Left renal cortex interstitium (tissue), 4 donors: Measurements from ENCODE around the gene SF1. TPM values are rescaled to one million over a fixed set of nuclear protein-coding genes. Genes with fewer than 3 reads are reported as not detected.
"Not testable (repeated sequence)": the region's sequence is repeated elsewhere in the genome, so short reads cannot be mapped to it uniquely, and the experiment has no call there.

Source experiments
- DNase-seq, 4 donors: peaks; one replicate each; pipeline ENCODE4 v3.0.0-alpha.2; 2013; ENCODE audit warnings: low read depth in 4 of 4, low spot score in 2 of 4, missing footprints in 1 of 4
- polyA plus RNA-seq, 4 donors: library from polyadenylated mRNA; unstranded; fragments of 120-200 nt; gene quantifications; one replicate each; pipeline ENCODE4 v1.2.1, GENCODE V29; 2013; ENCODE audit not compliant: insufficient read length in 4 of 4

SF1 gene, protein sequence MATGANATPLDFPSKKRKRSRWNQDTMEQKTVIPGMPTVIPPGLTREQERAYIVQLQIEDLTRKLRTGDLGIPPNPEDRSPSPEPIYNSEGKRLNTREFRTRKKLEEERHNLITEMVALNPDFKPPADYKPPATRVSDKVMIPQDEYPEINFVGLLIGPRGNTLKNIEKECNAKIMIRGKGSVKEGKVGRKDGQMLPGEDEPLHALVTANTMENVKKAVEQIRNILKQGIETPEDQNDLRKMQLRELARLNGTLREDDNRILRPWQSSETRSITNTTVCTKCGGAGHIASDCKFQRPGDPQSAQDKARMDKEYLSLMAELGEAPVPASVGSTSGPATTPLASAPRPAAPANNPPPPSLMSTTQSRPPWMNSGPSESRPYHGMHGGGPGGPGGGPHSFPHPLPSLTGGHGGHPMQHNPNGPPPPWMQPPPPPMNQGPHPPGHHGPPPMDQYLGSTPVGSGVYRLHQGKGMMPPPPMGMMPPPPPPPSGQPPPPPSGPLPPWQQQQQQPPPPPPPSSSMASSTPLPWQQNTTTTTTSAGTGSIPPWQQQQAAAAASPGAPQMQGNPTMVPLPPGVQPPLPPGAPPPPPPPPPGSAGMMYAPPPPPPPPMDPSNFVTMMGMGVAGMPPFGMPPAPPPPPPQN
- polyA plus RNA-seq = 100 to 1,000 TPM; 263 to 497 (median 371) TPM

DNA sequence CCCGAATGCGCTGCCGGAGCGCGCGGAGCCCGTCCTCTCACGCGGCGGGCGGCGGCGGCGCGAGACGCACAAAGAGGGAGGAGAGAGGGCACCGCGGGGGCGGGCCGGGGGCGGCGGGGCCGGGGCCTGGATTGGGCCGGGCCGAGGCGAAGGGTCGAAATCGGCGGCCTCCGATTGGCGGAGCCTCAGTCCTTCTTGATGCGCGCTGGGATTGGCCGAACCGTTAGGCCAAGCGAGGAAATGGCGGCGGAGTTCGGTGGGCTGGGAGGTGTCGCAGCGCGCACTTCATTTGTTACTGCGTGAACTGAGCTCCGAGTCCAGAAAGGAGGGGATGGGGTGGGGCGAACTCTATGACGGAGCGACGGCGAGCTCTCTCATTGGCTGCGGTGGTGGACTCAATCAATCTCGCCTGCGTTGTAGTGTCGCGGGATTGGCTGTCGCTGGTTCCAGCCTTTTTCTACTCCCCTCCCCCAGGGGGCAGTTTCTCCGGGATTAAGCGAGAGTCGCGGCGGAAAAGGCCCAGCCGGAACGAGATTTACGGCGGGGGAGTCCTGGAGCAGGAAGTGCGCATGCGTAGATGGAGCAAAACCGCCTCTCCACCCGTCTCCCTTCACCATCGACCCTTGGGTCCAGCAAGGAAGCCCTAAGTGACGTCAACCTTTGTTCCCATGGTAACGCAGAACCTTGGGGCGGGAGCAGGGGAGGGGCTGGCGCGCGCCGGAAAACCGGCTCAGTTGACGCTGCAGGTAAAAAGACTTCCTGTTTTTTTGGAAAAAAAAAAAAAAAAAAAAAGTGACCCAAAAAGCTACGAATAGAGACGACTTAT lies at the start of gene SF1:
SF1 (minus strand) TSS at position 70 of the 826 bp plus-strand sequence. CDS start 150 bp downstream, outside the sequence.
- peak; percentile 99 to 100 (median 100) for DNase-seq

DNA sequence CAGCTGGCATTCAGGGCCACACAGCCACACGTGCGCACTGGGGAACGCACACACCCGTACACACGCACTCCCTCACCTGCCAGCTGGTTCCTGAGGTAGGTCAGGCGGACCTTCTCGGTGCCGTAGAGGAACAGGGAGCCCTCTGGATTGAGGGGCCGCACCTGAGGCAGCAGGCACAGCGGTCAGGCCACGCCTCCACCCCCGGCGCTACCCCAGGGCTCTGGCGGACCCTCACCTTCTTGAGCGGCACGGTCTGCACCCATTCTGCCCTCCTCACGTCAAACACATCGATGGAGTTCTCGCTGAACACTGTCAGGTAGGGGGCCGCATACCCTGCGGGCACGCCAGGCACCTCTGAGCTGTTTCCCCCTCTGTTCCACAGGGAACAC lies 49.1 kb upstream of the SF1 start:
- no peak for DNase-seq

DNA sequence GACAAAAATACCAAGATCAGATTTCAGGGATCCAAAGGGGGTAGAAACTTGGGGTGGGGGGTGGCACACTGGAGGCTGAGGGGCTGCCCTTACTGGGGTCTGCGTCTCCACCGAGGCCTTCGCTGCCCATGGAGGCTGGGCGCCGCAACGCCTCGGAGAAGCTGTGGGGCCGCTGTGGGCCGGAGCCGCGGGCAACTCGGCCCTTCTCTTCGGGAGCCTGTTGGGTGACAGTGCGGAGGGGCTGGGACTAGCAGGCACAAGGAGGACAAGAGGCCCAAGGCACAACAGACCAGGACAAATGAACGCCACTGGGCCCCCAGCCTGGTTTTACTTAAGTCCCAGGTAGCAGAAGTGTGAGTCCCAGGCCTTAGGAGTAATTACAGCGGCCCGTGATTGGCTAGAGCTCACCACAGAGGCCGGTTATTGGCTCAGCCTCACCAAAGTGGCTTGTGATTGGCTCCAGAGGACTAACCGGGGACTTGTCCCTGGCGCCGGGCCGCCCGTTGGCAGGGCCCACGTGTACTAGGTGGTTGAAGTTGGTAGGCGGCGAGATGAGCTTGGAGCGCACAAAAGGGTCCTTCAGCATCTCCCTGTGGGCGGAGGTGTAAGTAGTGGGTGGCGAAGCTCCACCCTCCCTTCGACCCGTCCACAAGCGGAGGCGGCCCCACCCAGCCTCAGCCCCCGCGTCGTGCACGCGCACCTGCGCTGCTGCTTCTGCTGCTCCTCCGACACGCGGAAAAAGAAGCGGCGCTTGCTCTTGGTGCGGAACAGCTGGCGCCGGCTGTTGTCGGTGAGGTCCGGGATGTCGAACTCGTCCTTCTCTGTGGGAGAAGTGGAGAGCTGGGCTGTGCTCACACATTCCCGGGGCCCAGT lies 48.5 kb upstream of the SF1 start:
- DNase-seq = no peak

DNA sequence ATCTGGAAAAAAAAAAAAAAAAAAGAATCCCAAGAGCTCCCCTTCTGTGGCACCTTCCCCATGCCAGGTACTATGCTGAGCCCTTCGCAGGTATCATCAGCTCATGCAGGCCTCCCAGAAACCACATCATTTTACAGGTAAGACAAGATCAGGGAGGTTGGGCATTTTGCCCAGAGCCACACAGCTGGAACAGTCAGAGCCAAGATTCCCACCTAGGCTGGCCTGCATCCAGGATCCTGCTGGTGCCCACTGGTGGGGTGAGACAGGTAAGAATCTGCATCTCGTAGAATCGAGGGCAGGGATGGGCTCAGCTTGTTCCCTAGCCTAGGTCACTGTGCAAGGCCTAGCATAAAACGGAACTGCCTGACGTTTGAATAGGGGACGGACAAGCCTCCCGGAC lies 47.7 kb upstream of the SF1 start:
- no peak for DNase-seq

DNA sequence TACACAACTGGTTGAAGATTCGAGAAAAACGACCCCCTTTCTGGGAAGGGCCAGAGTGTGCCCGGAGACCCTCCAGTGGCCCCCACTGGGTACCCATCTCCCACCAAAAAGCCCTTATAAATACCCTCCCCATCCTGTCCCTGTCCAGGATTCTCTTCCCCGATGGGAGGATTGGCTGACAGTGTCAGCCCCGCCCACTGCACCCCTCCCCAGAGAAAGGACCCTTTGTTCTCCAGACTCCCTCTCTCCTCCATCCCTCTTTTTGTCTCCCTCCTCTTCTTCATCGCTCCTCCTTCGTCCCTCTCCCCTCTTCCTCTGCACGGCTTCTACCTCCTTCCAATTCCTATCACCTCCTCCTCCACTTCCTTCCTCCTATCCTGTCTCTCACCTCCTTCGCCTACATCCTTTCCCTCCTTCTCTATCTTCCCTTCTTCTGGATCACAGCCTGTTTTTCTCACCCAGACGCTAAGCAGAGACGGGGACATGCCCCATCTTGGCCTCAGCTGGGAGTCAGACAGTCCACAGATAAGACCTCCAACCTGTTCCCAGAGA lies 45.3 kb upstream of the SF1 start:
- DNase-seq = no peak

DNA sequence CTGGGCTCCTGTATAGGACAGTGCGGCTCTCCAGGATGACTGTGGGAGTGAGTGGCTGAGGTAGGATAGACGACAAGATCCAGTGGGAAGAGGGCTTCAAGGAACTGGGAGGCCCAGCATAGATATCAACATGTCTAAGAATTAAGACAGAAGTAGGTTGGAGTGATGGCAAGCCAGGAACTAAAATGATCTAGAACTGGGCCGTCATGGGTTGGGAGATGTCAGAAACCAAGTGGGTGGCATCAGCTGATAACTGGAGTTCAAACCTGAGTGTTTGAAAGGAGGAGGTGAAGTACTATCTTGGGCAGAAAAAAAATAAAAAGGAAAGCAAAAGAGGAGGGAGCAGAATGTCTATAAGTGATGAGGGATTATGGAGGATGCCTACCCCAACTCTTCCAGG lies 39.1 kb upstream of the SF1 start:
- DNase-seq = no peak

DNA sequence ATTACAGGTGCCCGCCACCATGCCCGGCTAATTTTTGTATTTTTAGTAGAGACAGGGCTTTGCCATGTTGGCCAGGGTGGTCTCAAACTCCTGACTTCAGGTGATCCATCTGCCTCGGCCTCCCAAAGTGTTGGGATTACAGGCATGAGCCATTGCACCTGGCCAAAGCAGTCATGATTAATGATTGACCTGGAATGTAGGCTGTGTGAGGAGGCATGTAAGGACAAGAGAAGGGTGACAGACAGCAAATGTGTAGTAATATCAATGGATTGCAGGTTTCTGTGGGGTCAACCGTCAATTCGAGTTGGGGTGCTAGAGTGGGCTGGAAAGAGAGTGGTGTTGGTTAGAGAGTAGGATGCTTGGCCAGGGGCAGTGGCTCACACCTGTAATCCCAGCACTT lies 37.1 kb upstream of the SF1 start:
- DNase-seq = not testable (repeated sequence)

DNA sequence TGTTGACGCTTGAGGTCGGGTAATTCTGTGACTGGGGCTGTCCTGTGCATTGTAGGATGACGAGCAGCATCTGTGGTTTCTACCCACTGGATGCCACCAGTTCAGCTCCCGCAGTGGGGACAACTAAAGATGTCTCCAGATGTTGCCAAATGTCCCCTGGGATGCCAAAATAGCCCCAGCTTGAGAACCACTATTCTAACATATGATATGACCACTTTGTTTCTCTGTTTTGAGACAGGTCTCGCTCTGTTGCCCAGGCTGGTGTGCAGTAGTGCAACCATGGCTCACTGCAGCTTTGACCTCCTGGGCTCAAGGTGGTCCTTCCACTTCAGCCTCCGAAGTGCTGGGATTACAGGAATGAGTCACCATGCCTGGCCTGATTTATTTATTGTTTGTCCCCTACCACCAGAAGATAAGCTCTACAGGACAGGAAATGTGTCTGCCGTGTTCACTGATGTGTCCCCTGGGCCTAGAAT lies 36.4 kb upstream of the SF1 start:
- DNase-seq = no peak

DNA sequence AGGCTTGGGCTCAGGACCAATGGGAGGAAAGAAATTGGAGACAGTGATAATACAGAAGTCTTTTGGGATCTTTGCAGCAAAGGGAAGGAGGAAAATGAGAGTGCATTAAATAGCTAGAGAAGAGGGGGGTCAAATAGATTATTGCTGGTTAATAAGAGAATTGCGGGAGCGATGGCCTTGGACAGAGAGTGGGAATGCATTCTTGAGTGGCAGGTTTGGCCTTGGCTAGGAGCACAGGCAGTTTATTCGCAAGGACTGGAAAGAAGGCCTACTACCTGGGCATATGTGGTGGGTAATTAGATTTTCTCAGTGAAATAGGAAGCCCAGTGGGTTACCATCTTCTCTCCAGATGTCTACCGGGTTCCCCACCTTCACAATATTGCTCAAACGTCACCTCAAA lies 35.5 kb upstream of the SF1 start:
- no peak for DNase-seq

DNA sequence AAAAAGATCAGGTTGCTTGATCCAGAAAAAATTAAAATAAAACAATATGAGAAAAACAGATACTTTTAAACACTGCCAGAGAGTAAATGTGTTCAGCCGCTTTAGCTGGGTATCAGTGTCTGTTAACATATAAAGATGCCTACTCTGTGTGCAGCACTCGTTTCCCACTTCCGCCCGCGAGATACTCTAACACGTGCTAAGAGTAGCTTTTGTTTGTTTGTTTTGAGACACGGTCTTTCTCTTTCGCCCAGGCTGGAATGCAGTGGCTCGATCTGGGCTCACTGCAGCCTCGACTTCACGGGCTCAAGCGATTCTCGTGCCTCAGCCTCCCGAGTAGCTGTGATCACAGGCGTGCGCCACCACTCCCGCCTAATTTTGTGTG lies 32.5 kb upstream of the SF1 start:
- DNase-seq = no peak

DNA sequence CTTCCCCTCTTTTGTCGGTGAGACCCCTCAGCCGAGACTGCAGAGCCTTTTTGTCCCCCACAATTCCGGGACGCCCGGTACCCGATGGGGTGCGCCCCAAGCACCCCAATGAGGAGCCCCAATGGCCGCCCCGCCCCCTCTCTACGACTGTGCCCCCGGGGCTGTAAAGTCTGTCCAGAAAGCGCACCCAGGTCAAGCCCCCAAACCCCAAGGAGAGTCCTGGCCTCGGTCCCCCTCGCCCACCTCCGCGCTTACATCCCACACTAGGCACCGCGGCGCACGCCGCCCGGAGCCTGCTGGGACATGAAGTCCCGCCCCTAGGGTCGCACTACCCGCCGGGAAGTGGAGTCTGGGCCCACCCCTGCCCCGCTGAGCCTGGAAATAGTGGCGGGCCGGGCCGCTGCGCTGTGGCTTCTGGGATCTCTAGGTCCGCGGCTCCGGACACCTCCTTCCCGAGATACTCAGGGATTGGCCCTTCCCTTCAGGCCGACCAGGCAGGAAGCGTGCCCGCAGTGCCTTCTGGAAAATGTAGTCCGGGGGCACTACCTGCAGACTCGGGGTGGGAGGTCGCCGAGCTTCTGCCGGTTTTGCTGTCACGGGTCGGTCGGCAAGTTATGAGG lies 32.0 kb upstream of the SF1 start, which contains the start of gene MEN1:
MEN1 (minus strand) TSS at position 281 of the 620 bp plus-strand sequence. CDS start 442 bp downstream, outside the sequence.
- DNase-seq = peak; percentile 79 to 94 (median 88)

DNA sequence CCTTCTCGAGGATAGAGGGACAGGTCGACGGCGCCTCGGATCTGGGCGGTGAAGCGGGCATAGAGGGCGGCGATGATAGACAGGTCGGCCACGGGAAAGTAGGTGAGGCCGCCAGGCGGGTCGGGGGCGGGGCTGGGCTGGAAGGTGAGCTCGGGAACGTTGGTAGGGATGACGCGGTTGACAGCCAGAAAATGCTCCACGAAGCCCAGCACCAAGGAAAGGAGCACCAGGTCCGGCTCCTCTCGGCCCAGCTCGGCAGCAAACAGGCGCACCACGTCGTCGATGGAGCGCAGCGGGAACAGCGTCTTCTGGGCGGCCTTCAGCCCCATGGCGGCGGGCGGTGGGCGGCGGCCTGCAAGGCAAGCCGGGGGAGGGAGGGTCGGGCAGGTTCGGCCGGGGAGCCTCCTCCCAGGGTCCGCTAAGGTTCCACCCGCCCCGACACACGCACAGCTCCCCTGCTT lies 31.5 kb upstream of the SF1 start:
- DNase-seq = no peak

DNA sequence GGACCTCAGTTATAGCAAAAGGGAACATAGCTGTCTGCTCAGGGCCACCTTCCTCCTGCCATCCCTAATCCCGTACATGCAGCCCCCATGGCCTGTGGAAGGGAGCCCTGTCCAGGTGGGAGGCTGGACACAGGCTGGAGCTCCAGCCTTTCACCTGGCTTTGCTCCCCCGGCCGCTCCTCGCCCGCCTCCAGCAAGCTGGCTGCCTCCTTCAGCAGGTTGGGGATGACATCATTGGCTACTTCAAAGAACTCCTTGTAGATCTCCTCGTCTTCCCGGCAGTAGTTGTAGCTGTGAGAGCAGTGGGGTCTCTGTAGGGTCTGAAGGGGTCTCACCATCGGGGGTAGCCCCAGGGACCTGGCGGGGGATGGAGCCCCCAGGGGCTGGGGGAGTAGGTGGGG lies 27.1 kb upstream of the SF1 start:
- no peak for DNase-seq

DNA sequence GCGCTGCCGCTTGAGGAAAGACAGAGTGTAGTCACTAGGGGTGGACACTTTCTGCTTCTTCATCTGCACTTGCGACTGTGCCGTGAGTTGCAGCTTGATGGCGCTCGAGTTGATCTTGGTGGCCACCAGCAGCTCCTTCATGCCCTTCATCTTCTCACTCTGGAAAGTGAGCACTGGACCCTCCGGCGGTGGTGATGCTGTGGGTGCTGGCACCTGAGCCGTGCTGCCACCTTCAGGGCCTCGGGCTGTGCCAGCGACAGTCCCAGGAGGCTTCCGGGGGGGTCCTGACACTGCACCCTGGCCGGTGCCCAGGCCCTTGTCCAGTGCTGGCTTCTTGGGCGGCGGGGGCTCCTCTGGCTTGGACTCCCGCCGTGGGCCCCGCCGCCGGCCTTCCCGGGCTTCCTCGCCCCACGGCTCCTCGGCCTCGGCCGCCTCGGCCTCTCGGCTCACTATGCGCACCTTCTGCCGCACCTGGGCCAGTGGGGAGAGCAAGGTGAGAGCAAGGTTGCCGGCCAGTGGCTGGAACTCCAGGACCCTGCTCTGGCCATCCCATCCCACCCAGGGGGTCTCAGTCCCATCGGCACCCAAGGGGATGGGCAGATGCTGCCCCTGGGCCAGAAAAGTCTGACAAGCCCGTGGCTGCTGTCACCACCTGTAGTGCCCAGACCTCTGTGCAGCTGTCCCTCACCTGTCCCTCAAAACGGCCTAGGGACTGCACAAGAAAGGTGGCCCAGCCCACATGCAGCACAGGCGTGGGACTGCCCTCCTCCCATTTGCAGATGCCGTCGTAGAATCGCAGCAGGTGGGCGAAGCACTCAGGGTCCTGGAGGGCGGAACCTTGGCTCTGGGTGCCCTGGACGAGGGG lies 26.2 kb upstream of the SF1 start:
- no peak for DNase-seq

DNA sequence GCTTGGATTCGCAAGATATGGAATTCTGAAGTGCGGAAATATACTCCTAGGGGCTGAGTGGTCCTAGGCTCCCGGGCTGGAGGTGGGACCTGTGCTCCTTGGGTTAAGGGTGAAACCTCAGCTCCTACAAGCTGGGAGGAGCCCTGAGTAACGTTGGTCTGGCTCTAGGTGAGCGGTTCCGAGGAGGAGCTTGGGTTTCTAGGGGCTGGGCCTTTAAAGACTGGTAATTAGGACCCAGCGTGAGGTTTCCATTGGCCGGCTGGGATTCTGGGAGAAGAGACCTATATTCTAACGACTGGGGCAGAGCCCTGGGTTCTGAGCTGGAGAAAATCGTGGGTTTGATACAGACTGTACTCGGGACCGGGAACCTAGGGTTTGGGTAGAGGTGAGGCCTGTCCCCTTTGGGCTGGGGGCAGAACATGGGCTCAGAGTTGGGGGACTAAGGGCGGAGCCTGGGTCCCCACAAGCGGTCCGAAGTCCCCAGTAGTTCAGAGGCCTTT lies 25.6 kb upstream of the SF1 start:
- no peak for DNase-seq

DNA sequence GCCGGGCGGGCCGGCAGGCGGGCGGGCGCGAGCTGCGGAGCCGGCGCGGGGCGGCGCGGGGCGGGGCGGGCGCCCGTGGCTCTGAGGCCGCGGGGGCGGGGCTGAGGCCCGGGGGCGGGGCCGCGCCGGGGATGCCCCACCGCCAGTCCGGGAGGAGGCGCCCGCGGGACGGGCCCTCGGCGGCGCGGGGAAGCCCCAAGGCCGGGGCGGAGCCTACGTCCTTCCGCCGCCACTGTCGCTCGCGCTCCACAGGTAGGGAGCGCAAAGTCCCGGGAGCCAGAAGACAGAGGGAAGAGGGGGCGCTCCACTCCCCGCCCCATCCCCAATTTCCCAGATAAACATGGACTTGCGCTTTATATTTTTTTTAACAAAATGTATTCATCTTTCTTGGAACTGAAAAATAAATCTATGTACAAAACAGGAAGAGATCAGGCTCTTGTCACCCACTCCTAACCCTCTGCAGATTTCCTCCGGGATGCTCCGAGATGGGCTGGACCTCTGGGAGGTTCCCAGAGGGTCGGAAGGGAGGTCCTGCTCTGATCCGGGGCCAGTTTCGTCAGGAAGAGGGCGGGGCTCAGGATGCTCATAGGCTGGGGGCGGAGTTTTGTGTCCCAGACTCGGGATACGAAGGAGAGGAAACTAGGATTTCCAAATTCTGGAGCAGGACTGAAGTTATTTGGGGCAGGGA lies 25.0 kb upstream of the SF1 start, which contains the start of gene MAP4K2:
MAP4K2 (minus strand) TSS at position 57 of the 688 bp plus-strand sequence. CDS start 65 bp downstream, outside the sequence.
- DNase-seq = peak; percentile 58 to 87 (median 66)
